Testis (tissue), 2 donors: ENCODE results near the gene FOXE1.

Source experiments
- CTCF ChIP-seq, 3 experiments: fragments of 450-650 bp in 2 of 3; fragments of 200-600 bp in 1 of 3; sonication (generic) in 1 of 3; IDR thresholded peaks; one replicate each; pipeline ENCODE4 v1.5.1; 2016 to 2019; ENCODE audit warnings: antibody characterized with exemption in 3 of 3, mild to moderate bottlenecking in 2 of 3, moderate library complexity in 1 of 3
- POLR2A ChIP-seq: fragments of 450-650 bp; IDR thresholded peaks from one replicate; pipeline ENCODE4 v1.6.1; 2017; ENCODE audit warnings: antibody characterized with exemption, mild to moderate bottlenecking, moderate library complexity

DNA sequence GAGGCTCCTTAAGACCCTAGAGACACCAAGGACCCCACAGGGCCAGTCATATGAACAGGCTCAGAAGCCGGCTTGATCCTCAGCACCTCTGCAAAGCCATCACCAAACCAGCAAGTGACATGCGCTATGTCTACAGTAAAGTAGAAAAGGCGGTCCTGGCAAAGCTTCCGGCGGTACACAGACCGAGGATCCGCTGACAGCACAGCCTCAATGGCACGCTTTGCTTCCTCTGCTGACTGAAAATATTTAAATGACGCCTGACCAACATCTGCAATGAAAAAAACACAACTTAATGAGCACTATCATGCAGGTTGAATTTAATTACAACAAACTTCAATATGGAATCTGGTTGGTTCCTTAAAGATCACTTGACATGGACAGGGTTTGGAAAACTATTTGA lies 51.7 kb downstream of the FOXE1 start:
- no peak for TF ChIP-seq POLR2A
- TF ChIP-seq CTCF (IDR thresholded peaks at IDR 0.05): no peak
